Skeletal muscle satellite cell (primary cell): ENCODE data around the gene AFF1.
"Not testable (repeated sequence)": the region's sequence is repeated elsewhere in the genome, so short reads cannot be mapped to it uniquely, and the experiment has no call there.

Source experiments
- H3K27me3 ChIP-seq: 2 replicates; pipeline ENCODE4 v1.7.0; 2013; ENCODE audit warnings: low read length; ENCODE audit not compliant: control insufficient read depth, insufficient read depth
- H3K36me3 ChIP-seq: 2 replicates; pipeline ENCODE4 v1.7.0; 2013; ENCODE audit warnings: mild to moderate bottlenecking, control low read depth, low read length; ENCODE audit not compliant: insufficient read depth
- H3K4me1 ChIP-seq: 2 replicates; pipeline ENCODE4 v1.7.0; 2013; ENCODE audit warnings: low read length; ENCODE audit not compliant: control insufficient read depth, insufficient read depth
- H3K4me2 ChIP-seq: 2 replicates; pipeline ENCODE4 v1.7.0; 2013; ENCODE audit warnings: mild to moderate bottlenecking, low read length
- H3K4me3 ChIP-seq: 2 replicates; pipeline ENCODE4 v1.7.0; 2013; ENCODE audit warnings: low read length
- H3K9ac ChIP-seq: 2 replicates; pipeline ENCODE4 v1.7.0; 2013; ENCODE audit warnings: mild to moderate bottlenecking, low read depth, low read length, moderate library complexity
- H3K9me3 ChIP-seq: replicated peaks from 2 replicates; pipeline ENCODE4 v1.7.0; 2013; ENCODE audit warnings: mild to moderate bottlenecking, control low read depth, low read length

The AFF1 gene

DNA sequence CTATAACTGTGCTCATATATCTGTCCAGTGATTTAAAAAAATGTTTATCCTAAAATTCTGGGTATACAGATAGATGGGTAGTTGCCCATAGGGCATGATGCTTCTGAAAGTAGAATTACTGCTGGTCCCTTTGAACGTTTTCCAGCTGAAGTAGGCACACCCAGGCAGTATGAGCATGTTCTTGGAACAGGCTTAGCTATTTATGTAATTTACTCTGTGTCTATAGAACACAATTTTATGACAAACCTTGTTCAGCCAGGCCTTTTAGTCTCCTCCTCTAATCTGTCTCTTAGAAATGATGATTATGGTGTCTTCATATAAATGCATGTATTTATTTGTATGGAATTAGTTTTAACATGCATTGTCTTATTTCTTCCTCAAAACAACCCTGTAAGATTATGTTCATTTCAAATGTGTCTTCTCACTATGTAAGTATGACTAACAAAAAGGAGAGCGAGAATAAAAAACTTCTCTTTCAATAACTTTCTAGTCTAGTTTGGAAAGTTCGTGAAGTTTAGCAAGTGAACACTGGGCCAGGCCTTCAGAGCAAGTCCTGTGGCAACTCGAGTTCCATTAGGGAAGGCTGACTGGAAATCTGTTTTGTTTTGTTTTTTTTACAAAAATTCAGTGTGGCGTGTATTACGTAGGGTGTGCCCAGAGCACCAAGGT, 142.0 kb downstream of the AFF1 start:
- Histone ChIP-seq H3K4me3 (no peak overlapping the region), H3K9me3 (no peaks in the 10 kb centered on the region), H3K4me1 (peaks cover 44% of the 10 kb centered on the region), H3K36me3 (no peaks in the 10 kb centered on the region), H3K27me3 (no peaks in the 10 kb centered on the region), H3K9ac (no peak overlapping the region), H3K4me2 (no peak overlapping the region)

DNA sequence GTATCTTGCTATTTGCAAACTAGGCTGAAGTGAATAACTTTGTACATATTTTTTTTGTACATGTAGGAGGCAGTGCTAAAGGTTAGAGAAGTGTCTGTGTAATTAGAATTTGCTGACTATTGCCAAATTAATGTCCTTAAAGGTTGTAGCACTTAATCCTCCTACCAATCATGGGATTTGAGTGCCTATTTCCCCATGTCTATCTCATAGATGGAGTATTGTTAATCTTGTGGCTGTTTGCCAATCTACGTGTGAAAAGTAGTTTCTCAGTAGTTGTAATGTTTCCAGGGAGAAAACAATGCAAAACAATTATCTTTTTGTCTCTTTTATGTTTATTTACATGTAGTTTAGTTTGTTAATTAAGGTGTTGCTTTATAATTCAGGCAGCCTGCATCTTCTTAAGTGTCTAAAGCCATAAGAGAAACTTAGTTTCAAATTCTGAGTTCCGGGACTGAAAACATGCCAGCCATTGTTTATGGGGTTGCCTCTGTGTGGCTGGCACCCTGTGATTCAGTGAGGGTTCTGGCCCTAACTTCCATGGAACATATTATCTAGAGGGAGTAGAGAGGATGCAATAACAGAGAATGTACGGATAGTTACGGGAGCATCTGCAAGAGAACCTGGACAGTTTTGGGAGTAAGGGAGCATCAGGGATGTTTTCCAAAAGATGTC, 143.2 kb downstream of the AFF1 start:
- Histone ChIP-seq H3K4me1 (peaks cover 44% of the 10 kb centered on the region), H3K4me3 (peak overlapping the region; percentile 8), H3K9me3 (no peaks in the 10 kb centered on the region), H3K27me3 (no peaks in the 10 kb centered on the region), H3K9ac (peak overlapping the region; percentile 49), H3K4me2 (peak overlapping the region; percentile 77), H3K36me3 (no peaks in the 10 kb centered on the region)

DNA sequence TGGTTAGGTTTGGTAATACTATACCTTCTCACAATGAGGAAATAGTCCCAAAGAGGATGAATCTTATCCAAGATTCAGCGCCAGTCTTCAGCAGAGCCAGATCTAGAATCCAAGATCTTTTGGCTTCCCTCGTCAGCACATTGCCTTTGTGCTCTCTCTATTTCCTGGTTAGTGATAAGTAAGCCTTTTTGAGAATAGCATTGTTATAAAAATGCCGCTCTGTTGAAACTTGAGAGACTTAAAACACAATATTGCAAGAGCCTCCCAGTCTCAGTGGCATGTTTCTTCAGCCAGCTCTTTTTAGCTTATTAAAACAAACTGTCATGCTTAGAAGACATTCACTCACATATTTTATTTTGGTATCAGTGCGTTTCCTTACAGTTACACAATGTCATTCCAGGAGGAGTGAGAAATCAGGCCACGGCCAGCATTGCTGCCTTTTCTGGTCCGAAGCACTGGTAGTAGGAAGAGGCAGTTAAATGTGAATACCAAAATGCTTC, 144.2 kb downstream of the AFF1 start:
- H3K4me1 ChIP-seq, result peaks cover 34% of the 10 kb centered on the region
- H3K4me3 ChIP-seq, result peak overlapping the region; percentile 20
- H3K9me3 ChIP-seq, result no peaks in the 10 kb centered on the region
- peak overlapping the region; percentile 49 for H3K9ac ChIP-seq
- H3K36me3 ChIP-seq, result no peaks in the 10 kb centered on the region
- peak overlapping the region; percentile 77 for H3K4me2 ChIP-seq
- no peaks in the 10 kb centered on the region for H3K27me3 ChIP-seq

DNA sequence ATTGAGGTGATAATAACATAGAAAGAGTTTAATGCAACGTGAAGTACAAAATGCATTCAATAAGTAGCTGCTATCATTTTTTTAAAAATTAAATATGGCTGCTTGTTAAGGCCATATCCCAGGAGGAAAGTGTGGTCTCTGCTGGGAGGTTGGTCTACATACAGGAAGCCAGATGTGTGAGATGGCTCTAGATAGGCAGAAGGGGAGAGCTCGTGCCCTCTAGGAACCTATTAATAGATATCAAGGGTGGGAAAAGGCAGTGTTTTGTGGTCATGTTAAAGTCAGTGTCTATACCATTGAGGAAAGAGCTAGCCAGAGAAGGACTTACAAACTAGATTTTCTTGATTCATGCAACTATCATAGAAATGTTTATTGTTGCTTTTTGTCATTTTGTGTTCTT, 145.2 kb downstream of the AFF1 start:
- Histone ChIP-seq H3K27me3 (no peaks in the 10 kb centered on the region), H3K4me1 (peaks cover 34% of the 10 kb centered on the region), H3K9ac (no peak overlapping the region), H3K36me3 (no peaks in the 10 kb centered on the region), H3K4me3 (no peak overlapping the region), H3K4me2 (peak overlapping the region; percentile 77), H3K9me3 (no peaks in the 10 kb centered on the region)

DNA sequence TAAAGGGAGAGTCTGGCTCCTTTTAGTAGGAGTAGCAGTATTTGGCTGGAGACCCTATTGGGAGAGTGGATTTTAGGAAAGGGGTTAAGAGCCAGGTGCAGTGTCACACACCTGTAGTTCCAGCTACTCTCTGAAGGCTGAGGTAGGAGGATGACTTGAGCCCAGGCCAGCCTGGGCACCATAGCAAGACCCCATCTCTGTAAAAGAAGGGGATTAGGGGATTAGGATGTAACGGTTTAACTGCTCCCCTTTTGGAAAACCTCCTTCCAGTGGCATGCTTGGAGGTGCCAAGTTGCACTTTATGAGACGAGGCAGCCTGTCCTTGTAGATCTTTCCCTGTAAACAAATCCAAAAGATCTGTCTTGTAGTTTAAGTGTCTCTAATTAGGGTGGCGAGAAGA, 145.7 kb downstream of the AFF1 start:
- no peaks in the 10 kb centered on the region for H3K9me3 ChIP-seq
- H3K9ac ChIP-seq, result no peak overlapping the region
- peaks cover 34% of the 10 kb centered on the region for H3K4me1 ChIP-seq
- H3K4me2 ChIP-seq, result no peak overlapping the region
- H3K27me3 ChIP-seq, result no peaks in the 10 kb centered on the region
- H3K4me3 ChIP-seq, result no peak overlapping the region
- H3K36me3 ChIP-seq, result no peaks in the 10 kb centered on the region

DNA sequence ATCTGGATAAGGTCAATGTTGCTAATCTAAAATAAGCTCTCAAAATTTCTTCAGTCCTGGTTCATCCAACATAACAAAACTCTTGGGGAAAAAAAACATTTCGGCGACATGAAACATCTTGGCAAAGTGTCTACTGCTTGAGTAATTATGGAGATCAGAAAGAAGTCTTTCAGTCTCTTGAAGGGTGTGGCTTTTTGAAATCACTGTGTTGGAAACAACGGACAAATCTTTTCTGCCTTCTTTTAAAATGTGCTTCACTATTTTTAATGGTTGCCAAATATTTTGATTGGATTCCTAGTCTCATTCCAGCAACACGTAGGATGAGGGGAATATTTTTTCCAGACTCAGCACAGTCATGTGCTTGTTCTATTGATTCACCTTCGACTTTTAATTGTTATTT, 147.0 kb downstream of the AFF1 start:
- H3K27me3 ChIP-seq, result no peaks in the 10 kb centered on the region
- peaks cover 34% of the 10 kb centered on the region for H3K4me1 ChIP-seq
- H3K9me3 ChIP-seq, result no peaks in the 10 kb centered on the region
- H3K4me3 ChIP-seq, result no peak overlapping the region
- H3K9ac ChIP-seq, result no peak overlapping the region
- no peak overlapping the region for H3K4me2 ChIP-seq
- peaks cover 3% of the 10 kb centered on the region for H3K36me3 ChIP-seq

DNA sequence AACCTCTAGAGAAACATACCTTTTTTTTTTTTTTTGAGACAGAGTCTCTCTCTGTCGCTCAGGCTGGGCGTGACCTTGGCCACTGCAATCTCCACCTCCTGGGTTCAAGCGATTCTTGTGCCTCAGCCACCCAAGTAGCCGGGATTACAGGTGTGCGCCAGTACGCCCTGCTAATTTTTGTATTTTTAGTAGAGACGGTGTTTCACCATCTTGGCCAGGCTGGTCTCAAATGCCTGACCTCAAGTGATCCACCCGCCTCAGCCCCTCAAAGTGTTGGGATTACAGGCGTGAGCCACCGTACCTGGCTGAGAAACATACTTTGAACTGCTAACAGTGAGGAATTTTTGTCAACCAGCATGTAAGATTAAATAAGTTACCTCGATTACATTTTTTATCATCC, 150.9 kb downstream of the AFF1 start:
- H3K9me3 ChIP-seq, H3K4me2 ChIP-seq, H3K27me3 ChIP-seq, H3K9ac ChIP-seq, H3K36me3 ChIP-seq, H3K4me3 ChIP-seq: not testable (repeated sequence)
- H3K4me1 ChIP-seq, result peaks cover 16% of the 10 kb centered on the region

DNA sequence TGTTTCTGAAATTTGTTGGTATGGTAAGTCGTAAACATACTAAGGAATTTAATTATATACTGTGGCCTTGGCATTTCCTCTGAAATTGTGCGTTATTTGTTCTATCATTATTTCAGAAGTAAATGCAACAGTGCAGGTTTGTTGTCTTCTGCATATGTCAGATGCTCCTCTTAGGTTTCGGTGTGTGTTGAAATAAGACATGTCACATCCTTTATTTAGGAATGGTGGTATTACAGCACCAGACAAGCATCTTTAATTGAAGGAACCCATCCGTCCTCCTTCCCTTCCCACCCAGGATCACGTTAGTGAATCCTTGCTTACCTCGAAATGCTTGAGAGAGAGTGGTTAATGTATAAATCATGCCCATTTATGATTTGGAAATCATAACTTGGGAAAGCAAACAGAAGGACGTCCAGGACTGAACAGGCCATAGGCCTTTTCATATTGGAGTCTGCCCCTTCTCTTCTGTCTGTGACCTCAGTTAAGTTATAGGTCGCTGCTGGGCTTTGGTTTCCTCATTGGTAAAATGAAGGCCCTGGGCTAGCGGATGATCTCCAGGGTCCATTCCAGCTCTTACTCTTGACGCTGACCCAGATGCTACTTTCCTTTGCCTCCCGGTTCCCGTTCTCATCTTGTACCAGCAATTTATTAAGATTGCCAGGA, 151.5 kb downstream of the AFF1 start:
- no peaks in the 10 kb centered on the region for H3K27me3 ChIP-seq
- peaks cover 4% of the 10 kb centered on the region for H3K36me3 ChIP-seq
- no peak overlapping the region for H3K9ac ChIP-seq
- no peaks in the 10 kb centered on the region for H3K9me3 ChIP-seq
- no peak overlapping the region for H3K4me2 ChIP-seq
- no peak overlapping the region for H3K4me3 ChIP-seq
- peaks cover 16% of the 10 kb centered on the region for H3K4me1 ChIP-seq

DNA sequence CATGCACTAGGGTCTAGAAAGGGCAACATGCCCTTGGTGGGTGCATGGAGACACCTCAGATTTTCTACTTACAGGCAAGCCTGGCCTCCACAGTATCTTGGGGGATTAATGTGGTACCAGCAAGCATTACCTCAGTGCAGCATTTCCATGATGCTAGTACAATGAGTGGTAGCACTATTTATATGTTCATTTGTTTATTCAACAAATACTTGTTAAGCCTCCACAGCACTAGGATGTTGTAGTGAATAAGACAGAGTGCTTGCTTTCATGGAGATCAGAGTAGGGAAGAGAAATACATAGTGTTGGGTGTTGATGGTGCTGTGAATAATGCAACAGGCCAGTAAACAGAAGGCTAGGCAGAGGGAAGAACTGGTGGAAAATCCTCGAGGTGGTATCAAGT, 152.2 kb downstream of the AFF1 start:
- no peak overlapping the region for H3K4me2 ChIP-seq
- H3K4me3 ChIP-seq, result no peak overlapping the region
- H3K9me3 ChIP-seq, result no peaks in the 10 kb centered on the region
- peaks cover 4% of the 10 kb centered on the region for H3K36me3 ChIP-seq
- H3K9ac ChIP-seq, result no peak overlapping the region
- H3K4me1 ChIP-seq, result peaks cover 8% of the 10 kb centered on the region
- no peaks in the 10 kb centered on the region for H3K27me3 ChIP-seq

DNA sequence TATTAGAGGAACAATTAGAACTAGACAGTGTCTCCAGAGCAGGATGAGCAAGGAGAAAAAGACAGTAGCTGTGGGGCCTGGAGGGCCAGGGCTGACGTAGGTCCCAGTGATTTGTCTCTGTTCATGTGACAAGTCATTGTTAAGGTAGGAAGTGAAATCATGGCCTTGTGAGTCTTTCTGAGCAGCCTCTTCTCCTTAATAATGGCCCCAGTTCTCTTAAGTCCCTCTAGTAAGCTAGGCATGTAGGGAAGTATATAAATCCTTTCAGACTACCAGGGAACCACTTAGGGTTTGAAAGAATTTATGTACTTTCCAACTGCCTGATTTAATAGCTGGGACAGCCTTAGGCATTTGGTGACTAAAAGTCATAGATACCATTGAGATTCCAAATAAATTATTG, 152.6 kb downstream of the AFF1 start:
- H3K9me3 ChIP-seq, result no peaks in the 10 kb centered on the region
- H3K9ac ChIP-seq, result no peak overlapping the region
- H3K4me1 ChIP-seq, result peaks cover 11% of the 10 kb centered on the region
- peaks cover 4% of the 10 kb centered on the region for H3K36me3 ChIP-seq
- no peak overlapping the region for H3K4me3 ChIP-seq
- H3K4me2 ChIP-seq, result no peak overlapping the region
- H3K27me3 ChIP-seq, result no peaks in the 10 kb centered on the region

DNA sequence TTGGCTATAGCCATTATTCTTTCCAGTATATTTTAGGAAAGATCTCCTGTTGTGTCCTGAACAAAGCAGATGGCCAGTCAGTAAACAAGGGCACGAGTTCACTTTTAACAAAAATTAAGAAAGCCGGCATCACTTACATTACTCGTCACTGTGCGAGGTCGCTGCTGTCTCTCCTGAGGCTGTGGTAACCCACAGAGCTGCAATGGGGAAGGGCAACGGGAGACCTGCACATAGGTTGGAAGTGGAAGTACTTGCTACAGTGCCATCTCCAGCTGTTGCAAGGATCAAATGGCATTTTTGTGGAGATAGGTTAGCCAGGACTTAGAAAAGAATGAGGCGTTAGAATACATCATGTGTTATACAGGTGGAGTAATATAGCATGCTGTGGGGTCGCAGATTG, 153.4 kb downstream of the AFF1 start:
- Histone ChIP-seq H3K9ac (no peak overlapping the region), H3K36me3 (peaks cover 4% of the 10 kb centered on the region), H3K4me2 (no peak overlapping the region), H3K4me1 (peaks cover 18% of the 10 kb centered on the region), H3K4me3 (no peak overlapping the region), H3K9me3 (no peaks in the 10 kb centered on the region), H3K27me3 (no peaks in the 10 kb centered on the region)
